ENCODE measurements around the gene KAT2B. TPM values are rescaled to one million over a fixed set of nuclear protein-coding genes. Genes with fewer than 3 reads are reported as not detected.

The KAT2B gene
- total and polyA plus RNA-seq, 11 donors, result 19.4 to 82.8 (median 66.0) TPM

- no peak for ATAC-seq
- intact Hi-C loops (cut with DNase I), result loop anchor here in 3 of 10 donors (5.0 to 10.0 kb wide), 2 partner anchors 34 to 137 kb away; partner anchors contain the start of gene SGO1 (in 2 of the 3)
These were observed 8.0 kb downstream of the KAT2B start for GRCh38 chr3:20047976-20048883.

GRCh38 chr3:20051123-20051806 is 11.0 kb downstream of the KAT2B start:
- no peaks in the 10 kb centered on the region for H3K36me3 ChIP-seq
- H3K4me3 ChIP-seq, result no peak overlapping the region
- DNase-seq (no peak), ATAC-seq (peak; percentile 18 to 72 (median 54))
- H3K4me1 ChIP-seq, result peaks cover 6 to 65% (median 37%) of the 10 kb centered on the region in 12 donors
- WGBS, 4 donors, result 78 to 93% (median 90%) methylated on average over 4 of the region's 4 CpGs
- intact Hi-C loops (cut with DNase I), result no loop called here
- TF ChIP-seq POLR2A (IDR thresholded peaks at IDR 0.05) (no peak), CTCF (IDR thresholded peaks at IDR 0.05) (no peak)
- H3K27ac ChIP-seq, result peak overlapping the region in 4 of 12 donors; percentile 28 to 58 (median 36)
- H3K27me3 ChIP-seq, result no peaks in the 10 kb centered on the region
- H3K9me3 ChIP-seq, result no peaks in the 10 kb centered on the region

More at GRCh38 chr3:20047976-20048883, 8.0 kb downstream of the KAT2B start:
- Histone ChIP-seq H3K4me1 (peaks cover 0 to 52% (median 32%) of the 10 kb centered on the region in 12 donors), H3K27me3 (no peaks in the 10 kb centered on the region), H3K4me3 (peak overlapping the region in 5 of 12 donors; percentile 7 to 22 (median 16)), H3K27ac (peak overlapping the region in 7 of 12 donors; percentile 6 to 58 (median 36)), H3K36me3 (no peaks in the 10 kb centered on the region), H3K9me3 (no peaks in the 10 kb centered on the region)
- 68 to 83% (median 73%) methylated on average over 9 of the region's 9 CpGs for WGBS, 4 donors
- no peak for TF ChIP-seq POLR2A (IDR thresholded peaks at IDR 0.05)
- no peak for TF ChIP-seq CTCF (IDR thresholded peaks at IDR 0.05)
- DNase-seq, result no peak

- no peak for DNase-seq
- Histone ChIP-seq H3K36me3 (no peaks in the 10 kb centered on the region), H3K9me3 (no peaks in the 10 kb centered on the region), H3K4me3 (no peak overlapping the region), H3K4me1 (peaks cover 21 to 65% (median 47%) of the 10 kb centered on the region in 12 donors), H3K27ac (no peak overlapping the region), H3K27me3 (no peaks in the 10 kb centered on the region)
- 90 to 93% (median 91%) methylated on average over 7 of the region's 7 CpGs for WGBS, 4 donors
- no peak for TF ChIP-seq CTCF (IDR thresholded peaks at IDR 0.05)
- no peak for TF ChIP-seq POLR2A (IDR thresholded peaks at IDR 0.05)
- ATAC-seq, result no peak
- intact Hi-C loops (cut with DNase I), result no loop called here
These were observed 12.6 kb downstream of the KAT2B start for GRCh38 chr3:20052851-20053250.

- 37 to 50% (median 44%) methylated on average over 4 of the region's 4 CpGs for WGBS, 4 donors
These were observed 14.3 kb downstream of the KAT2B start for GRCh38 chr3:20054549-20054987.

More at GRCh38 chr3:20054549-20054987, 14.3 kb downstream of the KAT2B start:
- intact Hi-C loops (cut with DNase I), result no loop called here
- Histone ChIP-seq H3K27ac (peak overlapping the region in 11 of 12 donors; percentile 2 to 80 (median 65)), H3K9me3 (no peaks in the 10 kb centered on the region), H3K36me3 (no peaks in the 10 kb centered on the region), H3K4me3 (no peak overlapping the region), H3K27me3 (no peaks in the 10 kb centered on the region), H3K4me1 (peaks cover 21 to 61% (median 46%) of the 10 kb centered on the region in 12 donors)
- TF ChIP-seq POLR2A (IDR thresholded peaks at IDR 0.05) (no peak), CTCF (IDR thresholded peaks at IDR 0.05) (no peak)
- DNase-seq, result peak in 4 of 5 donors; percentile 41 to 67 (median 58)
- peak; percentile 55 to 81 (median 74) for ATAC-seq
